Right renal cortex interstitium (tissue), 3 donors: ENCODE data around the gene AP1G2. TPM values are rescaled to one million over a fixed set of nuclear protein-coding genes. Genes with fewer than 3 reads are reported as not detected.

Experiments
- DNase-seq, 3 donors: peaks; one replicate each; pipeline ENCODE4 v3.0.0-alpha.2; 2013; ENCODE audit warnings: low read depth in 3 of 3, low spot score in 2 of 3
- polyA plus RNA-seq, 3 donors: library from polyadenylated mRNA; unstranded; fragments of 120-200 nt; gene quantifications; one replicate each; pipeline ENCODE4 v1.2.1, GENCODE V29; 2013; ENCODE audit not compliant: insufficient read length in 3 of 3

The AP1G2 gene
- polyA plus RNA-seq, 3 donors: 57.6 to 67.8 (median 60.9) TPM

GRCh38 chr14:23558346-23559009 is 9.1 kb downstream of the AP1G2 start:
- no peak for DNase-seq

- no peak for DNase-seq
Measured at GRCh38 chr14:23557946-23558345, 9.6 kb downstream of the AP1G2 start.

GRCh38 chr14:23557521-23557920 is 10.1 kb downstream of the AP1G2 start:
- DNase-seq: no peak

GRCh38 chr14:23556700-23557440 is 10.7 kb downstream of the AP1G2 start:
- DNase-seq: no peak

GRCh38 chr14:23555882-23556699 is 11.5 kb downstream of the AP1G2 start, which contains the start of gene THTPA:
TSS of gene THTPA (plus strand) at chr14:23556271. CDS start at chr14:23556758, 487 bp downstream.
- peak in 2 of 3 donors; percentile 80 to 85 for DNase-seq

GRCh38 chr14:23555533-23555881 is 12.1 kb downstream of the AP1G2 start:
- no peak for DNase-seq

GRCh38 chr14:23551266-23552028 is 16.1 kb downstream of the AP1G2 start, which contains the start of gene ZFHX2:
TSS of gene ZFHX2 (minus strand) at chr14:23551765. CDS start at chr14:23535325, 16,440 bp downstream.
- DNase-seq: no peak

GRCh38 chr14:23550812-23551265 is 16.8 kb downstream of the AP1G2 start:
- DNase-seq: no peak

GRCh38 chr14:23550131-23550811 is 17.3 kb downstream of the AP1G2 start:
- no peak for DNase-seq

- no peak for DNase-seq
Measured at GRCh38 chr14:23548351-23549318, 19.0 kb downstream of the AP1G2 start.

- no peak for DNase-seq
Measured at GRCh38 chr14:23547924-23548323, 19.7 kb downstream of the AP1G2 start.

GRCh38 chr14:23546450-23547035 is 21.0 kb downstream of the AP1G2 start:
- no peak for DNase-seq

GRCh38 chr14:23545740-23546365 is 21.7 kb downstream of the AP1G2 start:
- no peak for DNase-seq

GRCh38 chr14:23544511-23545447 is 22.8 kb downstream of the AP1G2 start:
- DNase-seq: no peak

- no peak for DNase-seq
Measured at GRCh38 chr14:23543403-23543802, 24.2 kb downstream of the AP1G2 start.

- no peak for DNase-seq
Measured at GRCh38 chr14:23542261-23542660, 25.3 kb downstream of the AP1G2 start.

- DNase-seq: no peak
Measured at GRCh38 chr14:23540141-23540469, 27.5 kb downstream of the AP1G2 start.
